22Rv1 (cell line): ENCODE data around the gene VENTX.

Source experiments
- CTCF ChIP-seq: fragments of 450-650 bp; IDR thresholded peaks from 2 replicates; pipeline ENCODE4 v1.5.1; 2017; ENCODE audit warnings: mild to moderate bottlenecking
- ZFX ChIP-seq: fragments of 450-650 bp; IDR thresholded peaks from 2 replicates; pipeline ENCODE4 v1.6.1; 2017; ENCODE audit warnings: antibody characterized with exemption, borderline replicate concordance

- no peak for TF ChIP-seq CTCF
- TF ChIP-seq ZFX, result no peak
Observed at GRCh38 chr10:133259602-133259989, 21.9 kb downstream of the VENTX start.
